ENCODE measurements around the gene BID.

DNA sequence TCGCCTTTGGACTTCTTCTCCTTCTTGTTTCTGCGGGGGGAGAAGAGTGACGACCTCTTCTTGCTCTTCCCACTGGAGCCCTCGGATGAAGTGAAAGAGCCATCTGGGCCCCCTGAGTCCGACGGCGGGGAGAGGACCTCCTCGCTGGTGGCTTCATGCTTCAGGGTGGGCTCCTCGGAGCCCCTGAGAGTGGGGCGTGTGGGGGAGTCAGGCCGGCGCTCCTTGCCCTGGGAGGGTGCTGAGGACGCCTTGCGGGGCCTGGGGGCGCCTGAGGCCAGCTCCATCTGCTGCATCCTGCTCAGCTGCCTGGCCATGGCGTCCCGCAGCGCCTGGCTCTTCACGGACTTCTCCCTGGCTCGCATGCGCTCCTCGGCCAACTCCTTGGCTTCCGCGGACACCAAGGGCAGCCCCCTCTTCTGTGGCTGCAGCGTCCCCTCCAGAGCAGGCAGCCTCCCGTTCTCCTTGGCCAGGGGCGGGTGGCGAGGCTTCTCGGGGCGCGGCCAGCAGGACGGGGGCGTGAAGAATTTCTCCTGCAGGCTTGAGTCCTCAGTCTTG lies 43.3 kb upstream of the BID start:
- TF ChIP-seq, protein P1, sequence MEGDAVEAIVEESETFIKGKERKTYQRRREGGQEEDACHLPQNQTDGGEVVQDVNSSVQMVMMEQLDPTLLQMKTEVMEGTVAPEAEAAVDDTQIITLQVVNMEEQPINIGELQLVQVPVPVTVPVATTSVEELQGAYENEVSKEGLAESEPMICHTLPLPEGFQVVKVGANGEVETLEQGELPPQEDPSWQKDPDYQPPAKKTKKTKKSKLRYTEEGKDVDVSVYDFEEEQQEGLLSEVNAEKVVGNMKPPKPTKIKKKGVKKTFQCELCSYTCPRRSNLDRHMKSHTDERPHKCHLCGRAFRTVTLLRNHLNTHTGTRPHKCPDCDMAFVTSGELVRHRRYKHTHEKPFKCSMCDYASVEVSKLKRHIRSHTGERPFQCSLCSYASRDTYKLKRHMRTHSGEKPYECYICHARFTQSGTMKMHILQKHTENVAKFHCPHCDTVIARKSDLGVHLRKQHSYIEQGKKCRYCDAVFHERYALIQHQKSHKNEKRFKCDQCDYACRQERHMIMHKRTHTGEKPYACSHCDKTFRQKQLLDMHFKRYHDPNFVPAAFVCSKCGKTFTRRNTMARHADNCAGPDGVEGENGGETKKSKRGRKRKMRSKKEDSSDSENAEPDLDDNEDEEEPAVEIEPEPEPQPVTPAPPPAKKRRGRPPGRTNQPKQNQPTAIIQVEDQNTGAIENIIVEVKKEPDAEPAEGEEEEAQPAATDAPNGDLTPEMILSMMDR (IDR thresholded peaks at IDR 0.05) = no peak
- no peak for TF ChIP-seq EZH2 (IDR thresholded peaks at IDR 0.05)

All from neural progenitor cell (in vitro differentiated cells).